Measurements from ENCODE around the gene TFAM. TPM values are rescaled to one million over a fixed set of nuclear protein-coding genes. Genes with fewer than 3 reads are reported as not detected.

TFAM gene
- total RNA-seq: 46.9 to 55.1 TPM (median 52.7 TPM) in 3 replicates

GRCh38 chr10:58384999-58385783 lies at the start of gene TFAM:
TSS of gene TFAM (plus strand) at chr10:58385410. CDS start at chr10:58385548, 138 bp downstream.
- Mint-ChIP-seq H3K36me3 (peaks cover 6% of the 10 kb centered on the region), H3K9me3 (no peaks in the 10 kb centered on the region), H3K4me1 (peaks cover 17% of the 10 kb centered on the region), H3K27me3 (ENCODE audit: low read depth) (no peaks in the 10 kb centered on the region), H3K27ac (peak within 1 kb of the TSS; percentile 97), H3K4me3 (peak within 1 kb of the TSS; percentile 95)
- DNase-seq (ENCODE audit: low spot score in 2 of 2, unreplicated experiment in 2 of 2): peak; percentile 89 to 97
- TF ChIP-seq, protein P1, sequence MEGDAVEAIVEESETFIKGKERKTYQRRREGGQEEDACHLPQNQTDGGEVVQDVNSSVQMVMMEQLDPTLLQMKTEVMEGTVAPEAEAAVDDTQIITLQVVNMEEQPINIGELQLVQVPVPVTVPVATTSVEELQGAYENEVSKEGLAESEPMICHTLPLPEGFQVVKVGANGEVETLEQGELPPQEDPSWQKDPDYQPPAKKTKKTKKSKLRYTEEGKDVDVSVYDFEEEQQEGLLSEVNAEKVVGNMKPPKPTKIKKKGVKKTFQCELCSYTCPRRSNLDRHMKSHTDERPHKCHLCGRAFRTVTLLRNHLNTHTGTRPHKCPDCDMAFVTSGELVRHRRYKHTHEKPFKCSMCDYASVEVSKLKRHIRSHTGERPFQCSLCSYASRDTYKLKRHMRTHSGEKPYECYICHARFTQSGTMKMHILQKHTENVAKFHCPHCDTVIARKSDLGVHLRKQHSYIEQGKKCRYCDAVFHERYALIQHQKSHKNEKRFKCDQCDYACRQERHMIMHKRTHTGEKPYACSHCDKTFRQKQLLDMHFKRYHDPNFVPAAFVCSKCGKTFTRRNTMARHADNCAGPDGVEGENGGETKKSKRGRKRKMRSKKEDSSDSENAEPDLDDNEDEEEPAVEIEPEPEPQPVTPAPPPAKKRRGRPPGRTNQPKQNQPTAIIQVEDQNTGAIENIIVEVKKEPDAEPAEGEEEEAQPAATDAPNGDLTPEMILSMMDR (IDR thresholded peaks at IDR 0.05; ENCODE audit: unreplicated experiment): no peak

GRCh38 chr10:58336242-58336641 lies 49.0 kb upstream of the TFAM start:
- Mint-ChIP-seq H3K36me3 (peaks cover 2% of the 10 kb centered on the region), H3K27me3 (ENCODE audit: low read depth) (peaks cover 4% of the 10 kb centered on the region), H3K9me3 (no peaks in the 10 kb centered on the region), H3K4me1 (peaks cover 20% of the 10 kb centered on the region), H3K27ac (no peak overlapping the region), H3K4me3 (peak overlapping the region; percentile 90)
- DNase-seq (ENCODE audit: low spot score in 2 of 2, unreplicated experiment in 2 of 2): no peak
- TF ChIP-seq, protein P1 (IDR thresholded peaks at IDR 0.05; ENCODE audit: unreplicated experiment): no peak

GRCh38 chr10:58341422-58341821 lies 43.8 kb upstream of the TFAM start:
- peaks cover 10% of the 10 kb centered on the region for H3K36me3 Mint-ChIP-seq
- no peak overlapping the region for H3K4me3 Mint-ChIP-seq
- DNase-seq (ENCODE audit: low spot score in 2 of 2, unreplicated experiment in 2 of 2): no peak
- peaks cover 10% of the 10 kb centered on the region for H3K4me1 Mint-ChIP-seq
- H3K9me3 Mint-ChIP-seq: peaks cover 4% of the 10 kb centered on the region
- no peak overlapping the region for H3K27ac Mint-ChIP-seq
- H3K27me3 Mint-ChIP-seq (ENCODE audit: low read depth): no peaks in the 10 kb centered on the region
- TF ChIP-seq, protein P1 (IDR thresholded peaks at IDR 0.05; ENCODE audit: unreplicated experiment): no peak

GRCh38 chr10:58341947-58342346 lies 43.3 kb upstream of the TFAM start:
- Mint-ChIP-seq H3K4me1 (peaks cover 7% of the 10 kb centered on the region), H3K9me3 (peaks cover 4% of the 10 kb centered on the region), H3K27me3 (ENCODE audit: low read depth) (no peaks in the 10 kb centered on the region), H3K4me3 (no peak overlapping the region), H3K27ac (no peak overlapping the region), H3K36me3 (peaks cover 12% of the 10 kb centered on the region)
- TF ChIP-seq, protein P1 (IDR thresholded peaks at IDR 0.05; ENCODE audit: unreplicated experiment): no peak
- DNase-seq (ENCODE audit: low spot score in 2 of 2, unreplicated experiment in 2 of 2): no peak

- H3K27ac Mint-ChIP-seq: peak overlapping the region; percentile 52
- peaks cover 4% of the 10 kb centered on the region for H3K9me3 Mint-ChIP-seq
- H3K27me3 Mint-ChIP-seq (ENCODE audit: low read depth): no peaks in the 10 kb centered on the region
- peaks cover 10% of the 10 kb centered on the region for H3K36me3 Mint-ChIP-seq
- no peak overlapping the region for H3K4me3 Mint-ChIP-seq
- DNase-seq (ENCODE audit: low spot score in 2 of 2, unreplicated experiment in 2 of 2): no peak
- TF ChIP-seq, protein P1 (IDR thresholded peaks at IDR 0.05; ENCODE audit: unreplicated experiment): no peak
- peaks cover 14% of the 10 kb centered on the region for H3K4me1 Mint-ChIP-seq
Measured at GRCh38 chr10:58347967-58348366, 37.2 kb upstream of the TFAM start.

Measured in mesothelial cell of epicardium (in vitro differentiated cells).